ENCODE data around the gene ALPK3. TPM values are rescaled to one million over a fixed set of nuclear protein-coding genes. Genes with fewer than 3 reads are reported as not detected.

Gene ALPK3
- total RNA-seq, 1 donor, result 0.36 TPM

DNA sequence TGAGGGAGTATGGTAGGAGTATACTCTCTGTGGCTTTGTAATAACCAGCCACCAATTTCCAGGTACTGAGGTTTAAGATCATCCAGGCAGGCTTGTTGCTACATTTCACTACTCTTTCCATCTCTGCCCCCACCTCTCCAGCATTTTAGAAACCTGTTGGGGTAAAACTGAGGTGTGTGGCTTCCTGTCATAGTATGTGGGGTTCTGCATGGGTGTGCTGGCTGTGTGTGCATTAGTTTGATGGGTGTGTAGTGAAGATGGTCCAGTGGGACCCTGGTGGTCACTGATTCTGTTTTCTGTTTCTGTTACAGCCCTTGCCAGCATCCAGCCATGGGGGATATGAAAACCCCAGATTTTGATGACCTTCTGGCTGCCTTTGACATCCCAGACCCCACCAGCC lies 34.8 kb upstream of the ALPK3 start:
- TF ChIP-seq, protein P1, sequence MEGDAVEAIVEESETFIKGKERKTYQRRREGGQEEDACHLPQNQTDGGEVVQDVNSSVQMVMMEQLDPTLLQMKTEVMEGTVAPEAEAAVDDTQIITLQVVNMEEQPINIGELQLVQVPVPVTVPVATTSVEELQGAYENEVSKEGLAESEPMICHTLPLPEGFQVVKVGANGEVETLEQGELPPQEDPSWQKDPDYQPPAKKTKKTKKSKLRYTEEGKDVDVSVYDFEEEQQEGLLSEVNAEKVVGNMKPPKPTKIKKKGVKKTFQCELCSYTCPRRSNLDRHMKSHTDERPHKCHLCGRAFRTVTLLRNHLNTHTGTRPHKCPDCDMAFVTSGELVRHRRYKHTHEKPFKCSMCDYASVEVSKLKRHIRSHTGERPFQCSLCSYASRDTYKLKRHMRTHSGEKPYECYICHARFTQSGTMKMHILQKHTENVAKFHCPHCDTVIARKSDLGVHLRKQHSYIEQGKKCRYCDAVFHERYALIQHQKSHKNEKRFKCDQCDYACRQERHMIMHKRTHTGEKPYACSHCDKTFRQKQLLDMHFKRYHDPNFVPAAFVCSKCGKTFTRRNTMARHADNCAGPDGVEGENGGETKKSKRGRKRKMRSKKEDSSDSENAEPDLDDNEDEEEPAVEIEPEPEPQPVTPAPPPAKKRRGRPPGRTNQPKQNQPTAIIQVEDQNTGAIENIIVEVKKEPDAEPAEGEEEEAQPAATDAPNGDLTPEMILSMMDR (IDR thresholded peaks at IDR 0.05; ENCODE audit: extremely low read depth, low read depth, low read length), result no peak
- H3K4me2 ChIP-seq (ENCODE audit: insufficient read depth, low read length), result no peak overlapping the region
- H4K20me1 ChIP-seq (ENCODE audit: insufficient read depth, low read length), result peaks cover 29% of the 10 kb centered on the region
- H2AFZ ChIP-seq (ENCODE audit: low read length), result no peak overlapping the region
- H3K36me3 ChIP-seq (ENCODE audit: insufficient read depth, low read length), result peaks cover 37% of the 10 kb centered on the region
- H3K4me3 ChIP-seq (ENCODE audit: insufficient read depth, low read length), result no peak overlapping the region
- no peaks in the 10 kb centered on the region for H3K27me3 ChIP-seq (ENCODE audit: insufficient read depth, low read length)
- H3K4me1 ChIP-seq (ENCODE audit: insufficient read depth, low read length), result no peaks in the 10 kb centered on the region
- H3K9me3 ChIP-seq (ENCODE audit: low read depth, low read length), result no peaks in the 10 kb centered on the region
- no peak for DNase-seq (ENCODE audit: insufficient read length, low spot score, missing footprints)
- peaks cover 86% of the 10 kb centered on the region for H3K79me2 ChIP-seq (ENCODE audit: insufficient read depth, low read length)
- no peak overlapping the region for H3K27ac ChIP-seq (ENCODE audit: low read depth, low read length)

DNA sequence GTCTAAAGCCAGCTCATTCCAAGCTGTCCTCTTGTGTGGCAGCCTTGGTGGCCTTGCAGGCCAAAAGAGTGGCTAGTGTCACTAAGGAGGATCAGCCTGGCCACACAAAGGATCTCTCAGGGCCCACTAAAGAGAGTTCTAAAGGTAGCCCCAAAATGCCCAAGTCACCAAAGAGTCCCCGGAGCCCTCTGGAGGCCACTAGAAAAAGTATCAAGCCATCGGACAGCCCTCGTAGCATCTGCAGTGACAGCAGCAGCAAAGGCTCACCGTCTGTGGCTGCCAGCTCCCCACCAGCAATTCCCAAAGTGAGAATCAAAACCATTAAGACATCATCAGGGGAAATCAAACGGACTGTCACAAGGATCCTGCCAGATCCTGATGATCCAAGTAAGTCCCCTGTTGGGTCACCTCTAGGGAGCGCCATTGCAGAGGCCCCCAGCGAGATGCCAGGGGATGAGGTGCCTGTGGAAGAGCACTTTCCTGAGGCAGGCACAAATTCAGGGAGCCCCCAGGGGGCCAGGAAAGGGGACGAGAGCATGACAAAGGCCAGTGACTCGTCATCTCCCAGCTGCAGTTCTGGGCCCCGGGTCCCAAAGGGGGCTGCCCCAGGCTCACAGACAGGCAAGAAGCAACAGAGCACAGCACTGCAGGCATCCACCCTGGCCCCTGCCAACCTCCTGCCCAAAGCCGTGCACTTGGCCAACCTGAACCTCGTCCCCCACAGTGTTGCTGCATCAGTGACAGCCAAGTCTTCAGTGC lies 33.5 kb upstream of the ALPK3 start:
- Histone ChIP-seq H3K4me2 (ENCODE audit: insufficient read depth, low read length) (no peak overlapping the region), H3K4me3 (ENCODE audit: insufficient read depth, low read length) (no peak overlapping the region), H3K36me3 (ENCODE audit: insufficient read depth, low read length) (peaks cover 42% of the 10 kb centered on the region), H3K27me3 (ENCODE audit: insufficient read depth, low read length) (no peaks in the 10 kb centered on the region), H3K9me3 (ENCODE audit: low read depth, low read length) (no peaks in the 10 kb centered on the region), H3K4me1 (ENCODE audit: insufficient read depth, low read length) (no peaks in the 10 kb centered on the region), H4K20me1 (ENCODE audit: insufficient read depth, low read length) (peaks cover 38% of the 10 kb centered on the region), H3K27ac (ENCODE audit: low read depth, low read length) (no peak overlapping the region), H2AFZ (ENCODE audit: low read length) (no peak overlapping the region), H3K79me2 (ENCODE audit: insufficient read depth, low read length) (peaks cover 88% of the 10 kb centered on the region)
- TF ChIP-seq, protein P1 (IDR thresholded peaks at IDR 0.05; ENCODE audit: extremely low read depth, low read depth, low read length), result no peak
- DNase-seq (ENCODE audit: insufficient read length, low spot score, missing footprints), result no peak

DNA sequence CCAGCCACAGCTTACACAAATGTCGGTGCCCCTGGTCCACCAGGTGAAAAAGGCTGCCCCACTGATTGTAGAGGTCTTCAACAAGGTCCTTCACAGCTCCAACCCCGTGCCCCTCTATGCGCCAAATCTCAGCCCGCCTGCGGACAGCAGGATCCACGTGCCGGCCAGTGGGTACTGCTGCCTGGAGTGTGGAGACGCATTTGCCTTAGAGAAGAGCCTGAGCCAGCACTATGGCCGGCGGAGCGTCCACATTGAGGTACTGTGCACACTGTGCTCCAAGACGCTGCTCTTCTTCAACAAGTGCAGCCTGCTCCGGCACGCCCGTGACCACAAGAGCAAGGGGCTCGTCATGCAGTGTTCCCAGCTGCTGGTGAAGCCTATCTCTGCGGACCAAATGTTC lies 32.9 kb upstream of the ALPK3 start:
- Histone ChIP-seq H3K4me2 (ENCODE audit: insufficient read depth, low read length) (no peak overlapping the region), H3K4me3 (ENCODE audit: insufficient read depth, low read length) (no peak overlapping the region), H3K36me3 (ENCODE audit: insufficient read depth, low read length) (peaks cover 43% of the 10 kb centered on the region), H3K27me3 (ENCODE audit: insufficient read depth, low read length) (no peaks in the 10 kb centered on the region), H3K27ac (ENCODE audit: low read depth, low read length) (no peak overlapping the region), H4K20me1 (ENCODE audit: insufficient read depth, low read length) (peaks cover 40% of the 10 kb centered on the region), H3K79me2 (ENCODE audit: insufficient read depth, low read length) (peaks cover 89% of the 10 kb centered on the region), H2AFZ (ENCODE audit: low read length) (no peak overlapping the region), H3K9me3 (ENCODE audit: low read depth, low read length) (no peaks in the 10 kb centered on the region), H3K4me1 (ENCODE audit: insufficient read depth, low read length) (no peaks in the 10 kb centered on the region)
- DNase-seq (ENCODE audit: insufficient read length, low spot score, missing footprints), result no peak
- TF ChIP-seq, protein P1 (IDR thresholded peaks at IDR 0.05; ENCODE audit: extremely low read depth, low read depth, low read length), result no peak

DNA sequence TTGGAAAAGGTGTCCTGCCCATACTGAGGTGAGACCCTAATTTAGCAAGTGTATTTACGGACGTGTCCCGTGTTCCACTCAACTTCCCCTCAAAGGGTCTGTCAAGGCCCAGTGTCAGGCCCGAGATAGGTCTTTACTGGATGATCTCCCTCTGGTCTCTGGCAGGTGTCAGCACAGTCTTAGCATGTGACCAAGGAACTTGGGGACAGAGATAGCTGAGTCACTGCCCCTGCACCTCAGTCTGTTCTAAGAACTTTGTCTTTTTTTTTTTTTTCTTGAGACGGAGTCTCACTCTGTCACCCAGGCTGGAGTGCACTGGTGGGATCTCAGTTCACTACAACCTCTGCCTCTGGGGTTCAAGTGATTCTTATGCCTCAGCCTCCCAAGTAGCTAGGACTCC lies 32.1 kb upstream of the ALPK3 start:
- Histone ChIP-seq H3K4me3 (ENCODE audit: insufficient read depth, low read length) (no peak overlapping the region), H3K27me3 (ENCODE audit: insufficient read depth, low read length) (no peaks in the 10 kb centered on the region), H3K9me3 (ENCODE audit: low read depth, low read length) (no peaks in the 10 kb centered on the region), H4K20me1 (ENCODE audit: insufficient read depth, low read length) (peaks cover 38% of the 10 kb centered on the region), H2AFZ (ENCODE audit: low read length) (no peak overlapping the region), H3K79me2 (ENCODE audit: insufficient read depth, low read length) (peaks cover 91% of the 10 kb centered on the region), H3K4me1 (ENCODE audit: insufficient read depth, low read length) (no peaks in the 10 kb centered on the region), H3K4me2 (ENCODE audit: insufficient read depth, low read length) (no peak overlapping the region), H3K27ac (ENCODE audit: low read depth, low read length) (no peak overlapping the region), H3K36me3 (ENCODE audit: insufficient read depth, low read length) (peaks cover 46% of the 10 kb centered on the region)
- TF ChIP-seq, protein P1 (IDR thresholded peaks at IDR 0.05; ENCODE audit: extremely low read depth, low read depth, low read length), result no peak
- no peak for DNase-seq (ENCODE audit: insufficient read length, low spot score, missing footprints)
